ENCODE results near the gene FLT4.
"Not testable (repeated sequence)": the region's sequence is repeated elsewhere in the genome, so short reads cannot be mapped to it uniquely, and the experiment has no call there.

The FLT4 gene

DNA sequence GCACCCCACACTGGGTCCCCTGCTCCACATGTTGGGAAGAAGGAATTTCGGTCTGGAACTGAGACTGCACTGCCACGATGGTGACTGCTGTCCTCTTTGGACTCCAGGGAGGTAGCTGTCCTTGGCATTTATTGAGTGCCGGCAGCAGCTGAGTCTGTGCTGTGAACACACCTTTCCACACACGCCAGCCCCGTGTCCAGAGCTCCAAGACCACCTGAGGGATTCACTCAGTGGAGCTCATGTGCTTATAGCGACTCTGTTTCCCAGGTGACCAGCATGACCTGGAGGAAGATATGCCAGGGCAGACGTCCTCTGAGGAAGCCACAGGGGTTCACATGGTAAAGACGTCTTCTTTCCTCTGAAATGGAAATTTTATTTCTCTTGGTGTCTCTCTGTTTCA lies 33.2 kb upstream of the FLT4 start:
- Mint-ChIP-seq H3K27me3 (peaks cover 7 to 8% of the 10 kb centered on the region in 2 donors), H3K4me1 (ENCODE audit: low read depth in 2 of 2) (peaks cover 3 to 6% of the 10 kb centered on the region in 2 donors), H3K4me3 (no peak overlapping the region), H3K27ac (no peak overlapping the region), H3K9me3 (no peaks in the 10 kb centered on the region), H3K36me3 (ENCODE audit: insufficient read depth) (peaks cover 3% of the 10 kb centered on the region)
- no peak for ATAC-seq (replicated peaks)
- DNase-seq: no peak

- not testable (repeated sequence) for DNase-seq; H3K4me3 Mint-ChIP-seq; H3K9me3 Mint-ChIP-seq; H3K4me1 Mint-ChIP-seq (ENCODE audit: low read depth in 2 of 2); ATAC-seq (replicated peaks); H3K27me3 Mint-ChIP-seq; H3K27ac Mint-ChIP-seq; H3K36me3 Mint-ChIP-seq (ENCODE audit: insufficient read depth)
These were observed 32.6 kb upstream of the FLT4 start for GRCh38 chr5:180682008-180682407.

DNA sequence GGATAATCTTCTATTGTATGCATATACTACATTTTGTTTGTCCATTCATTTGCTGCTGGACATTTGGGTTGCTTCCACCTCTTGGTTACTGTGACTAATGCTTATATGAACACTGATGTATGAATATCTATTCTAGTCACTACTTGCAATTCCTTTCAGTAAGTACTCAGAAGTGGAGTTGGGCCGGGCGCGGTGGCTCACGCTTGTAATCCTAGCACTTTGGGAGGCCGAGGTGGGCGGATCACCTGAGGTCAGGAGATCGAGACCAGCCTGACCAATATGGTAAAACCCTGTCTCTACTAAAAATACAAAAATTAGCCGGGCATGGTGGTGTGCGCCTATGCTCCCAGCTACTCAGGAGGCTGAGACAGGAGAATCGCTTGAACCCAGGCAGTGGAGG lies 28.9 kb upstream of the FLT4 start:
- H3K27me3 Mint-ChIP-seq: peaks cover 17 to 18% of the 10 kb centered on the region in 2 donors
- not testable (repeated sequence) for ATAC-seq (replicated peaks); DNase-seq; H3K4me3 Mint-ChIP-seq; H3K4me1 Mint-ChIP-seq (ENCODE audit: low read depth in 2 of 2); H3K36me3 Mint-ChIP-seq (ENCODE audit: insufficient read depth); H3K9me3 Mint-ChIP-seq; H3K27ac Mint-ChIP-seq

DNA sequence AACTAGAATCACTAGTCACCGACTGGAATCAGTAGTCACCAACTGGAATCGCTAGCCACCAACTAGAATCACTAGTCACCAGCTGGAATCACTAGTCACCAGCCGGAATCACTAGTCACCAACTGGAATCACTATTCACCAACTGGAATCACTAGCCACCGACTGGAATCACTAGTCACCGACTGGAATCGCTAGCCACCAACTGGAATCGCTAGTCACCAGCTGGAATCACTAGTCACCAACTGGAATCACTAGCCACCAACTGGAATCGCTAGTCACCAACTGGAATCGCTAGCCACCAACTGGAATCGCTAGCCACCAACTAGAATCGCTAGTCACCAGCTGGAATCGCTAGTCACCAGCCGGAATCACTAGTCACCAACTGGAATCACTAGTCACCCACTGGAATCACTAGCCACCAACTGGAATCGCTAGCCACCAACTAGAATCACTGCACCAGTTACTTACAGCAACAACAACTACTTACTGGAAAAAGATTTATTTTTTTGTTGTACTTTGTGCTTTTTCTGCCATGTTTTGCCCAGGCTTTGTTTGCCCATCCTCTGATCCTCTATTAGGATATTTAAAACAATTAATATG lies 25.7 kb upstream of the FLT4 start:
- H3K27me3 Mint-ChIP-seq: peaks cover 11 to 14% of the 10 kb centered on the region in 2 donors
- H3K4me1 Mint-ChIP-seq (ENCODE audit: low read depth in 2 of 2): peaks cover 5 to 10% of the 10 kb centered on the region in 2 donors
- H3K27ac Mint-ChIP-seq: no peak overlapping the region
- no peaks in the 10 kb centered on the region for H3K9me3 Mint-ChIP-seq
- H3K4me3 Mint-ChIP-seq: peak overlapping the region in 1 of 2 donors; percentile 20
- H3K36me3 Mint-ChIP-seq (ENCODE audit: insufficient read depth): peaks cover 3% of the 10 kb centered on the region
- ATAC-seq (replicated peaks): no peak
- DNase-seq: no peak

DNA sequence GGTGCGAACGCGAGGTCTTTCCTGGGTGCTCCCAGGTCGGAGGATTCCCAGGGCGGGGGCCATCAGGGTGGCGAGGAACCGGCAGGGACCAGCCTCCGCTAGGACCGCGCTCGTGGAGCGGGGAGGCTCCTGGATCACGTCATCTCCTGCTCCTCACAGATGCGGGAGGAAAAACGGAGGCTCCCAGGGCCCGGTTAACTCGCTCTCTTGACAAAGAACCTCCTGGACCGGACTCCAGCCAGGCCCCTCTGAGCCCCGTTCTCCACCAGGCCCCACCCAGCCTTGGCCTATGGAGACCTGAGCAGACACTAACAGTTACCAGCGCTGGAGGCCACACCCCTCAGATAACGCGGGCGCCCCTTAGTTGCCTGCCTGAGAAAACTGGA lies 24.7 kb upstream of the FLT4 start:
- not testable (repeated sequence) for H3K27ac Mint-ChIP-seq

GRCh38 chr5:180673371-180674089 lies 24.1 kb upstream of the FLT4 start:
- no peak overlapping the region for H3K27ac Mint-ChIP-seq
- H3K27me3 Mint-ChIP-seq: peaks cover 11 to 14% of the 10 kb centered on the region in 2 donors
- DNase-seq (no peak), ATAC-seq (replicated peaks) (peak; percentile 44)
- H3K4me3 Mint-ChIP-seq: peak overlapping the region in 1 of 2 donors; percentile 62
- peaks cover 13 to 20% of the 10 kb centered on the region in 2 donors for H3K4me1 Mint-ChIP-seq (ENCODE audit: low read depth in 2 of 2)
- peaks cover 3% of the 10 kb centered on the region for H3K36me3 Mint-ChIP-seq (ENCODE audit: insufficient read depth)
- no peaks in the 10 kb centered on the region for H3K9me3 Mint-ChIP-seq

More for the DNA sequence above, 24.7 kb upstream of the FLT4 start:
- ATAC-seq (replicated peaks): peak; percentile 48
- Mint-ChIP-seq H3K4me3 (peak overlapping the region in 1 of 2 donors; percentile 62), H3K4me1 (ENCODE audit: low read depth in 2 of 2) (peaks cover 13 to 19% of the 10 kb centered on the region in 2 donors), H3K27me3 (peaks cover 11 to 14% of the 10 kb centered on the region in 2 donors)
- DNase-seq; H3K9me3 Mint-ChIP-seq; H3K36me3 Mint-ChIP-seq (ENCODE audit: insufficient read depth): not testable (repeated sequence)

DNA sequence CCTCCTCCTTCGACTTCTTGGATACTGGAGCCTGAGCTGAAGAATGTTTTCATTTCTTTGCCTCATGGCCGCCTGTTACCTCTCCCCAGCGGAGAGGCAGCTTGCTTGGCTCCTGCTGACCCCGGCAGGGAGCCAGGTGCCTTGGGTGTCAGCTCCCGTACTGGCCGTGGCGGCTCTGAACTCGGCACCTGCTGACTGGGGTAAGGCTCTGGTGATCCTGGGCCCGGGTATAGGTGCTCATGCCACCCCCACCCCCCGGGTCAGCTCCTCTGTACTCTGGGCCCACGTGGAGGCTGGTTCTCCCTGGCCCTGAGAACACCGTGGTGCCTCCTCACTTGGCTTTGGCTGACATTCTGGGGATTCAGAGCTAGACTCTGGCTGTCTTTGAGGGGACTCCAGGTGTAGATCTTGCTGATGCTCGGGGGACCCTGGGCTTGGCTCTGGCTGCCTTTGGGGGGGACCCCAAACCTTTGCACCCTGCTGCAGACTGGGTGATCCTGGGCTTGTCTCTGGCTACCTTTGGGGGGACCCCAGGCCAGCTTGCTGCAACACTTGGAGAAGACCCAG lies 22.6 kb upstream of the FLT4 start:
- ATAC-seq (replicated peaks); H3K4me3 Mint-ChIP-seq; H3K9me3 Mint-ChIP-seq; H3K27ac Mint-ChIP-seq; H3K36me3 Mint-ChIP-seq (ENCODE audit: insufficient read depth); DNase-seq: not testable (repeated sequence)
- Mint-ChIP-seq H3K27me3 (peaks cover 11 to 14% of the 10 kb centered on the region in 2 donors), H3K4me1 (ENCODE audit: low read depth in 2 of 2) (peaks cover 13 to 22% of the 10 kb centered on the region in 2 donors)

DNA sequence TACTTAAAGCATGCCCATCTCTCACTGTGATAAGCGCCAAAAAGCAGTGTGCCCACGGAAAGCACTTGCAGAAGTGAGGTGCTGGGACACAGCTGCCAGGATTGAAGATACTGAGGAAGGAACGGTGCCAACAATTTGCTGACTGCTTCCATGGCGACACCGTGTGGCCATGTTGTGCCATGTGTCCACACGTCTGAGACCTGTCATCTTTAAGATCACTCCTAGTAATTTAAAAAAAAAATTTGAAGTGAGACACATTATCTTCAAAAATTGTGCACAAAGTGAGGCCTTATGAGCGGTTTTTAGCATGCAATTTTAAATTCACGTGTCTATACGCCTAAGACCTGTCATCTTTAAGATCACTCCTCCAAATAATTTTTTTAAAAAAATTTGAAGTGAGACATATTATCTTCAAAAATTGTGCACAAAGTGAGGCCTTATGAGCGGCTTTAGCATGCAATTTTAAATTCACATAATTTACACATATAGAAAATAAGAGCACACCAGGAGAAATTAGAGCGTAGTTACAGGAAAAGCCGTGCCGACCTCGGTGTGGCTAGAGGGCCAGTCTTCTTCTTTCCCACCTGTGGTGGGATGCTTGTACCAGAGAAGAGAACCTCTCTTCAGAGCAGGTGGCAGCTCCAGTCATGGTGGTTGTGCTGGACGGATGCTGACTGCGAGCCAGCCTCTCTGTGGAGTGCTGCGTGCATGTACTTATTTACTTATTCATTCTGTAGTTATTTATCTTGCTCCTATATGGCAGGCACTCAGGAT lies 21.4 kb upstream of the FLT4 start:
- ATAC-seq (replicated peaks) (peak; percentile 75), DNase-seq (peak; percentile 17 to 33 (median 24))
- peak overlapping the region; percentile 15 to 60 for H3K4me3 Mint-ChIP-seq
- H3K36me3 Mint-ChIP-seq (ENCODE audit: insufficient read depth): peaks cover 3% of the 10 kb centered on the region
- peaks cover 13 to 16% of the 10 kb centered on the region in 2 donors for H3K27me3 Mint-ChIP-seq
- H3K27ac Mint-ChIP-seq: peak overlapping the region in 1 of 2 donors; percentile 51
- peaks cover 13 to 22% of the 10 kb centered on the region in 2 donors for H3K4me1 Mint-ChIP-seq (ENCODE audit: low read depth in 2 of 2)
- no peaks in the 10 kb centered on the region for H3K9me3 Mint-ChIP-seq

- Mint-ChIP-seq H3K27ac (peak overlapping the region in 1 of 2 donors; percentile 51), H3K27me3 (peaks cover 19 to 22% of the 10 kb centered on the region in 2 donors), H3K36me3 (ENCODE audit: insufficient read depth) (peaks cover 3% of the 10 kb centered on the region), H3K4me3 (peak overlapping the region; percentile 15 to 60), H3K4me1 (ENCODE audit: low read depth in 2 of 2) (peaks cover 13 to 22% of the 10 kb centered on the region in 2 donors), H3K9me3 (no peaks in the 10 kb centered on the region)
- DNase-seq: no peak
- no peak for ATAC-seq (replicated peaks)
These were observed 20.8 kb upstream of the FLT4 start for GRCh38 chr5:180670157-180670556.

DNA sequence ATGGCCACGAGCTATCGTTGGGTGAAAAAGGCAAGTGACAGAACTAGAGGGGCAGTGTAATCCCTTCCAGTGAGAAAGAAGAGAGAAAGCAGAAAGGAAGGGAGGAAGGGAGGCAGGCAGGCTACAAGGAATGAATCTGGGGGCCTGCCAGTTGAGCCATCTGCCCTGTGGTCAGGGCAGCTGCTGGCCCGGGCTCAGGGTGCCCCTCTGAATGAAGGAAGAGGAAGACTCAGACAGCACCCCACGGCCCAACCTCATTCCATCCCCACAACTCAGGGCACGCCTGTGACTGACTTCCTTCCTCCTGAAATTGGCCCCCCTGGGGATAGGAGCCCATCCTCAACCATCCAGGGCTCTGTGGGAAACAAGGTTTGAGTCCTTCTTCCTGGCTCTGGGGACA lies 20.3 kb upstream of the FLT4 start:
- peaks cover 19 to 23% of the 10 kb centered on the region in 2 donors for H3K27me3 Mint-ChIP-seq
- H3K4me1 Mint-ChIP-seq (ENCODE audit: low read depth in 2 of 2): peaks cover 13 to 22% of the 10 kb centered on the region in 2 donors
- no peak for ATAC-seq (replicated peaks)
- no peaks in the 10 kb centered on the region for H3K9me3 Mint-ChIP-seq
- H3K4me3 Mint-ChIP-seq: peak overlapping the region in 1 of 2 donors; percentile 60
- H3K27ac Mint-ChIP-seq: peak overlapping the region in 1 of 2 donors; percentile 27
- H3K36me3 Mint-ChIP-seq (ENCODE audit: insufficient read depth): peaks cover 3% of the 10 kb centered on the region
- DNase-seq: no peak

DNA sequence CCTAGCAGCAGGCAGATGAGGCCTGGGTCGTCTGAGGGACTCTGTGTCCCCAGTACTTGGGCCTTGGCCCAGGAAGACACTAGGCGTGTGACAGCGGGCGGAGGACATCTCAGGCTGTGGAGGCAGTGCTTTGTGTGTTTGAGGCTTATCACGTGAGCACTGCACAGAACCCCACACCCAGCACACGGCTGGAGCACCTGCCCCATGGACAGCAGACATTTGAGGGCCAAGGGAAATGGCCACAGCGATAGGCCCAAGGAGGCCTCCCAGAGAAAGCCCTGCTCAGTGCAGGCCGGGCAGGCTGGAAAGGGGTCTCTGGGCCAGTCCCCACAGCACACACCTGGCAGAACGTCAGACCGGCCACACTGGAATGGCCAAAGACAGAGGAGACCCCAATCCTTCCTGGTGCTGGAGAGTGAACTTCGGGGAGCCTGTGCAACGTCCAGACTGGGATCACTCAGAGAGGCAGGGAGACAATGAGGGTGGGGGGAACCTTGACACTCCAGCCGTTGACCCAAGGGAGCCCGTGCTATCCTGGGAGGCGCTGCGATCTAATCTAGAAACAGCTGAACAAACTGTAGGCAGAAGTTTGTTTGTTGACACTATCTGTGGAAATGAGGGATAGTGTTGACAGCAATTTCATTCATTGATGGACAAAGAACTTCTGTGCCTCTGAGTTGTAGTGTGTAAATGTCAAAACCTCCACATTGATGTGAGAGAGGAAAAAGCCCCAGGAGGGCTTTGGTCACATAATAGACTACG lies 19.6 kb upstream of the FLT4 start:
- no peak for DNase-seq

DNA sequence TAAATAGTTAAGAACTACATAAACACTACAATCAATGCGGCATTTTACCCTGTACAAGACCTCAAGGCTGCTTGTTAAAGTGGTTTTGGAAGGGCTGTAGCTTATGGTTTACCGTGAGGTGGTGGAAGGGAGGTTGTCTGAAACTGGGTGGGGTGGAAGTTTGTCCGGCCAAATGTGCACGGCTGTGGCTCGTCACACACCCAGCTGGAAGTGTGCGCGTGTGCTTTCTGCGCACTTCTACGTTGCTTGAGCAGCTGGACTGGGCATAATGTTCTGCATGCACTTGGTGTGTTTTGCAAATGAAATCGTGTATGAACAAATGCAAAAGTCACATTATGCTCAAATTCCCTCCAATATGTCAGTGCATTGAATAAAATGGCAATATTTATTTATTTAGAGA lies 17.4 kb upstream of the FLT4 start:
- peaks cover 13 to 16% of the 10 kb centered on the region in 2 donors for H3K4me1 Mint-ChIP-seq (ENCODE audit: low read depth in 2 of 2)
- DNase-seq (no peak), ATAC-seq (replicated peaks) (no peak)
- peaks cover 21 to 34% of the 10 kb centered on the region in 2 donors for H3K27me3 Mint-ChIP-seq
- no peak overlapping the region for H3K4me3 Mint-ChIP-seq
- H3K27ac Mint-ChIP-seq: no peak overlapping the region
- H3K36me3 Mint-ChIP-seq (ENCODE audit: insufficient read depth): no peaks in the 10 kb centered on the region
- no peaks in the 10 kb centered on the region for H3K9me3 Mint-ChIP-seq

More for the DNA sequence above, 19.6 kb upstream of the FLT4 start:
- no peak for ATAC-seq (replicated peaks)
- peaks cover 13 to 19% of the 10 kb centered on the region in 2 donors for H3K4me1 Mint-ChIP-seq (ENCODE audit: low read depth in 2 of 2)
- no peaks in the 10 kb centered on the region for H3K36me3 Mint-ChIP-seq (ENCODE audit: insufficient read depth)
- no peaks in the 10 kb centered on the region for H3K9me3 Mint-ChIP-seq
- H3K4me3 Mint-ChIP-seq: no peak overlapping the region
- H3K27ac Mint-ChIP-seq: peak overlapping the region; percentile 35
- peaks cover 19 to 22% of the 10 kb centered on the region in 2 donors for H3K27me3 Mint-ChIP-seq
